PC-3 (cell line): Measurements from ENCODE around the gene SAFB. TPM values are rescaled to one million over a fixed set of nuclear protein-coding genes. Genes with fewer than 3 reads are reported as not detected.
"Not testable (repeated sequence)": the region's sequence is repeated elsewhere in the genome, so short reads cannot be mapped to it uniquely, and the experiment has no call there.

ENCODE experiments used
- ATAC-seq: fragments of 200-7000 bp; cut with Tn5 transposase; 2 replicates; pipeline ENCODE4 v1.9.1; 2020; ENCODE audit warnings: mild to moderate bottlenecking, moderate library complexity
- BruUV-seq: library from RNA; stranded (reverse); fragments of 400-500 nt; replicated peaks from 2 replicates; lab custom pipeline; 2021; lab: Mats Ljungman, UMichigan
- CTCF ChIA-PET: fragments of 300-600 bp; sonication (Branson Sonifier 250); formaldehyde crosslinking; loops from one replicate; lab custom pipeline; 2022; ENCODE audit warnings: antibody characterized with exemption; lab: Charles Lee
- POLR2A ChIA-PET: fragments of 300-600 bp; sonication (Branson Sonifier 250); formaldehyde crosslinking; loops from one replicate; lab custom pipeline; 2022; ENCODE audit warnings: antibody characterized with exemption; ENCODE audit not compliant: unreplicated experiment; lab: Charles Lee
- DNase-seq: peaks from one replicate; pipeline ENCODE4 v3.0.0-alpha.2; 2015
- H2AFZ ChIP-seq: fragments of 300-600 bp; sonication (generic); 2 replicates; pipeline ENCODE4 v1.6.0; 2016; ENCODE audit warnings: antibody characterized with exemption, low read length
- H3F3A ChIP-seq: fragments of 300-600 bp; sonication (generic); one replicate; pipeline ENCODE4 v1.6.0; 2017; ENCODE audit warnings: antibody characterized with exemption, low read length, control low read depth, mild to moderate bottlenecking; ENCODE audit not compliant: unreplicated experiment
- H3K27ac ChIP-seq: fragments of 300-600 bp; sonication (generic); 2 replicates; pipeline ENCODE4 v1.5.1; 2016; ENCODE audit warnings: mild to moderate bottlenecking, low read length
- H3K27me3 ChIP-seq: fragments of 300-600 bp; sonication (generic); 2 replicates; pipeline ENCODE4 v1.6.1; 2016; ENCODE audit warnings: low read length, mixed read lengths
- H3K36me3 ChIP-seq: fragments of 300-600 bp; sonication (generic); 2 replicates; pipeline ENCODE4 v1.6.1; 2016; ENCODE audit warnings: low read depth, mixed run types, low read length, mixed read lengths
- H3K4me1 ChIP-seq: fragments of 300-600 bp; sonication (generic); 2 replicates; pipeline ENCODE4 v1.5.1; 2016; ENCODE audit warnings: low read length; ENCODE audit not compliant: insufficient read depth
- H3K4me2 ChIP-seq: fragments of 300-600 bp; sonication (generic); 2 replicates; pipeline ENCODE4 v1.6.0; 2016; ENCODE audit warnings: low read length
- H3K4me3 ChIP-seq: fragments of 300-600 bp; sonication (generic); 2 replicates; pipeline ENCODE4 v1.5.1; 2016; ENCODE audit warnings: mild to moderate bottlenecking, low read length, mixed read lengths
- H3K79me2 ChIP-seq: fragments of 300-600 bp; sonication (generic); 2 replicates; pipeline ENCODE4 v1.6.1; 2017; ENCODE audit warnings: low read length, mixed read lengths
- H3K9ac ChIP-seq: fragments of 300-600 bp; sonication (generic); 2 replicates; pipeline ENCODE4 v1.6.0; 2016; ENCODE audit warnings: mild to moderate bottlenecking, low read length
- H3K9me2 ChIP-seq: fragments of 300-600 bp; sonication (generic); replicated peaks from 2 replicates; pipeline ENCODE4 v1.6.1; 2016; ENCODE audit warnings: mixed run types, low read length, mixed read lengths
- H3K9me3 ChIP-seq: fragments of 300-600 bp; sonication (generic); 2 replicates; pipeline ENCODE4 v1.6.1; 2016; ENCODE audit warnings: low read length, mixed read lengths
- H4K20me1 ChIP-seq: fragments of 300-600 bp; sonication (generic); 2 replicates; pipeline ENCODE4 v1.6.1; 2016; ENCODE audit warnings: low read length, mixed read lengths
- EZH2 ChIP-seq: fragments of 300-600 bp; sonication (generic); IDR thresholded peaks from one replicate; pipeline ENCODE4 v1.6.1; 2017; ENCODE audit warnings: antibody characterized with exemption, mild to moderate bottlenecking, low read length; ENCODE audit not compliant: unreplicated experiment
- EZH2phosphoT487 ChIP-seq: fragments of 300-600 bp; sonication (generic); IDR thresholded peaks from 2 replicates; pipeline ENCODE4 v1.6.1; 2018; ENCODE audit warnings: mild to moderate bottlenecking, antibody characterized with exemption, low read length, borderline replicate concordance
- intact Hi-C: fragments of 100-400 bp; cut with micrococcal nuclease; formaldehyde crosslinking; loops from 2 replicates; pipeline ENCODE4 v1.9.0; 2023
- total RNA-seq: library from RNA; depleted of rRNA; stranded (reverse); fragments of >200 nt; gene quantifications from 2 replicates; pipeline ENCODE4 v1.2.3, GENCODE V29; 2014
- TF ChIP-seq, protein P1 (sequence below): fragments of 300-600 bp; sonication (generic); conservative IDR thresholded peaks from 2 replicates; pipeline ENCODE4 v1.5.1; 2017; ENCODE audit warnings: antibody characterized with exemption, low read depth, mild to moderate bottlenecking, low read length

The SAFB gene
- total RNA-seq, 1 experiment from 2014 or later, result 94.9 TPM

DNA sequence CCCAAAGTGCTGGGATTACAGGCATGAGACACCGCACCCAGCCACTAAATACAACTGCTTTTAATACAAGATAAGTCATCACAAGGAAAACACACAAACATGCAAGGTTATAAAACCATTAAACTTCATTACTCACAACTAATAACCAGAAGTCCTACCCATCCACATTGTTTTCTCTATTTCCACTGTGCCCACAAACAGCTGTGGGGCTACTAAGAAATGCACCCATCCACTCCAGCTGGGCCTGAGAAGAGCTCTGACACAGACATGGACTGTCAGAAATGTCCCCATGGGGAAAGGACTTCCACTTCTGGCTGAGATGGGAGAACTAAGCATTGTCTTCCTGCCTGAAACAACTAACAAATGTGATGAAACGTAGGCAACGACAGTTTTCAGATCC lies 17.5 kb upstream of the SAFB start:
- Histone ChIP-seq H3K36me3 (peaks cover 80% of the 10 kb centered on the region), H3F3A (no peaks in the 10 kb centered on the region), H3K4me1 (peaks cover 27% of the 10 kb centered on the region), H3K4me2 (no peak overlapping the region), H4K20me1 (peaks cover 29% of the 10 kb centered on the region), H2AFZ (no peak overlapping the region), H3K9ac (no peak overlapping the region), H3K27me3 (no peaks in the 10 kb centered on the region), H3K4me3 (no peak overlapping the region), H3K9me2 (no peaks in the 10 kb centered on the region), H3K27ac (peak overlapping the region; percentile 85), H3K79me2 (peaks cover 70% of the 10 kb centered on the region), H3K9me3 (no peaks in the 10 kb centered on the region)
- peak; percentile 37 for ATAC-seq
- DNase-seq, result no peak
- no TSS peak for BruUV-seq
- intact Hi-C loops, result no loop called here
- ChIA-PET CTCF (no interaction called here), POLR2A (interaction anchor here (0.7 kb wide), 1 partner anchor 9 kb away, joined by 4 read pairs; no protein-coding TSS in a partner anchor)
- TF ChIP-seq EZH2 (no peak), EZH2phosphoT487 (no peak)
- TF ChIP-seq, protein P1, sequence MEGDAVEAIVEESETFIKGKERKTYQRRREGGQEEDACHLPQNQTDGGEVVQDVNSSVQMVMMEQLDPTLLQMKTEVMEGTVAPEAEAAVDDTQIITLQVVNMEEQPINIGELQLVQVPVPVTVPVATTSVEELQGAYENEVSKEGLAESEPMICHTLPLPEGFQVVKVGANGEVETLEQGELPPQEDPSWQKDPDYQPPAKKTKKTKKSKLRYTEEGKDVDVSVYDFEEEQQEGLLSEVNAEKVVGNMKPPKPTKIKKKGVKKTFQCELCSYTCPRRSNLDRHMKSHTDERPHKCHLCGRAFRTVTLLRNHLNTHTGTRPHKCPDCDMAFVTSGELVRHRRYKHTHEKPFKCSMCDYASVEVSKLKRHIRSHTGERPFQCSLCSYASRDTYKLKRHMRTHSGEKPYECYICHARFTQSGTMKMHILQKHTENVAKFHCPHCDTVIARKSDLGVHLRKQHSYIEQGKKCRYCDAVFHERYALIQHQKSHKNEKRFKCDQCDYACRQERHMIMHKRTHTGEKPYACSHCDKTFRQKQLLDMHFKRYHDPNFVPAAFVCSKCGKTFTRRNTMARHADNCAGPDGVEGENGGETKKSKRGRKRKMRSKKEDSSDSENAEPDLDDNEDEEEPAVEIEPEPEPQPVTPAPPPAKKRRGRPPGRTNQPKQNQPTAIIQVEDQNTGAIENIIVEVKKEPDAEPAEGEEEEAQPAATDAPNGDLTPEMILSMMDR, result no peak

DNA sequence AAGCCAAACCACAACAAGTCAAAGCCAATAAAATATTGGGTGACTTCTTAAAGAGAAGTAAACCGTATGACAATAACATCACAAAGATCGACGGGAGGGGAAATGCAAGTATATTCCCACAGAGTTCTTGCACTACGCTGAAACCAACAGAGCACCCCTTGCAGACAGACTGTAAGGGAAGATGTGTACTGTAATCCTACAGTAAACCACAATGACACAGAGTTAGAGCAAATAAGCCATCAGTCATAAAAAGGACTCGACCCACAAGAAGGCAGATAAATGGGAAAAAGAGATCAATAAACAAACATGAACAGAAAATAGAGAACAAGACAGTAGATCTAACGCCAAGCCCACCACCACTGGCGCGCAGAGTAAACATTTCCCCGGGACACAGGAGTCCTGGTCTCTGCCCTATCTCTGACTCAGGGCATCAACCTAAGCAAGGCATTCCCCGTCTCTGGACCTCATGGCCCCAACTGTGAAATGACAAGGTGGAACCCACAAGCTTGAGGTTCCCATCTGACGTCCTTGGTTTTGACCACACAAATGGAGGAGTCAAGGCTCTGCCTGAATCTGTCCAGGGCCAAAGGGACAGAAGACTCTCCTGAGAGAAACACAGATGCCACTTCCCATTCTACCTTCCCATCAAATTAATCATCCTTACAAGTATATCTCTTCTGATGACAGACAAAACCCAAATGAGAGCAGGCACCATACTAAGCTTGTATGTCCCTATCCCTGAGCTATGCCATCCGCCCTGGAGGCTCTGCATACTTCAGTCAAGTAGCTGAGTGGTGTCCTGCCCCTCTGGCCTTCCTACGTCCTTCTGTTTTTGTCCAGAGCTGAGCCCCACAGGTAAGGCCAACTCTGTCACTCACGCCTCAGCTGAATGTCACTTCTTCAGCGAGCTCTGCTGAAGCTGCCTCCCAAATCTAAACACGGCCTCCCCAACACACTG lies 15.3 kb upstream of the SAFB start:
- H2AFZ ChIP-seq, result no peak overlapping the region
- H3K4me3 ChIP-seq, result no peak overlapping the region
- H3K27me3 ChIP-seq, result no peaks in the 10 kb centered on the region
- DNase-seq, result peak; percentile 56
- H4K20me1 ChIP-seq, result peaks cover 24% of the 10 kb centered on the region
- H3K27ac ChIP-seq, result peak overlapping the region; percentile 85
- peaks cover 27% of the 10 kb centered on the region for H3K4me1 ChIP-seq
- H3K9me2 ChIP-seq, result no peaks in the 10 kb centered on the region
- ChIA-PET CTCF (no interaction called here), POLR2A (no interaction called here)
- TF ChIP-seq, protein P1, result no peak
- TF ChIP-seq EZH2phosphoT487, result no peak
- no peak for TF ChIP-seq EZH2
- no peaks in the 10 kb centered on the region for H3K9me3 ChIP-seq
- H3K9ac ChIP-seq, result peak overlapping the region; percentile 59
- intact Hi-C loops, result loop anchor here (1.0 kb wide), 1 partner anchor 15 kb away; the partner anchor contains the start of gene SAFB2
- H3K36me3 ChIP-seq, result peaks cover 79% of the 10 kb centered on the region
- H3K79me2 ChIP-seq, result peaks cover 77% of the 10 kb centered on the region
- no TSS peak for BruUV-seq
- ATAC-seq, result peak; percentile 76
- peak overlapping the region; percentile 43 for H3K4me2 ChIP-seq
- no peaks in the 10 kb centered on the region for H3F3A ChIP-seq

DNA sequence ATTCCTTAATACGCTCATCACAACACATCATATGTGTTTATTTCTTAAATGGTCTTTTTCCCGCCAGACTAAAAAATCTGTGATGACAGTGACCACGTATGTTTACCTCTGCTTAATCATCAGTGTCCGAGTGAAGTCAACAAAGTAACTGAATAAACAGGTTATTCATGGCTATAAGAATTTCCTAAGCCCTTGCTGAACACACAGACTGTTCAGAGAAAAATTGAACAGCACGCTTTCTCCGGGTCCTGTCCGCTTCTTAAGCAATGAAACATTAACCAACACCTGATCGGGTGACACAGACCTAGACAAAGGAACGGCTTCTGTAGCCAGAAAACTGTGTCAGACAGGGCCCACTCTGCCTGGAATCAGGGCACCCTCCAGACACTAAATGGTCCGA lies 14.6 kb upstream of the SAFB start:
- Histone ChIP-seq H3K4me3 (no peak overlapping the region), H3K4me2 (peak overlapping the region; percentile 43), H3K79me2 (peaks cover 80% of the 10 kb centered on the region), H3K9me3 (no peaks in the 10 kb centered on the region), H2AFZ (no peak overlapping the region), H3K27ac (peak overlapping the region; percentile 85), H3K4me1 (peaks cover 27% of the 10 kb centered on the region), H3K9ac (peak overlapping the region; percentile 59), H3F3A (no peaks in the 10 kb centered on the region), H3K36me3 (peaks cover 79% of the 10 kb centered on the region), H3K9me2 (no peaks in the 10 kb centered on the region), H3K27me3 (no peaks in the 10 kb centered on the region), H4K20me1 (peaks cover 24% of the 10 kb centered on the region)
- POLR2A ChIA-PET, result no interaction called here
- CTCF ChIA-PET, result no interaction called here
- intact Hi-C loops, result loop anchor here (1.0 kb wide), 1 partner anchor 14 kb away; the partner anchor contains the start of gene SAFB2
- BruUV-seq, result no TSS peak
- DNase-seq, result peak; percentile 84
- ATAC-seq, result peak; percentile 79
- TF ChIP-seq EZH2phosphoT487, result no peak
- no peak for TF ChIP-seq EZH2
- TF ChIP-seq, protein P1, result no peak

DNA sequence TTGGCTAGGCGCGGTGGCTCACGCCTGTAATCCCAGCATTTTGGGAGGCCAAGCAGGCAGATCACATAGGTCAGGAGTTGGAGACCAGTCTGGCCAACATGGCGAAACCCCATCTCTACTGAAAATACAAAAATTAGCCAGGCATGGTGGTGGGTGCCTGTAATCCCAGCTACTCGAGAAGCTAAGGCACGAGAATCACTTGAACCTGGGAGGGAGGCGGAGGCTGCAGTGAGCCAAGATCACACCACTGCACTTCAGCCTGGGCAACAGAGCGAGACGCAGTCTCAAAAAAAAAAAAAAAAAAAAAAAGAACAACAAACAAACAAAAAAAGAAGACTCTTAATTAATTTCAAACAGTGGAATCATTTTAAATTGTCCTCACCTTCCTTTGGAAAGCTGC lies 14.1 kb upstream of the SAFB start:
- Histone ChIP-seq H3K36me3 (peaks cover 79% of the 10 kb centered on the region), H4K20me1 (peaks cover 24% of the 10 kb centered on the region), H3K4me2 (peak overlapping the region; percentile 33), H3K9ac (peak overlapping the region; percentile 34), H3K79me2 (peaks cover 75% of the 10 kb centered on the region), H3K4me1 (peaks cover 27% of the 10 kb centered on the region), H3K27ac (peak overlapping the region; percentile 85)
- CTCF ChIA-PET, H3K27me3 ChIP-seq, DNase-seq, H3K9me2 ChIP-seq, H3F3A ChIP-seq, ATAC-seq, BruUV-seq, H3K9me3 ChIP-seq, POLR2A ChIA-PET, H2AFZ ChIP-seq, H3K4me3 ChIP-seq: not testable (repeated sequence)
- intact Hi-C loops, result loop anchor here (1.0 kb wide), 1 partner anchor 14 kb away; the partner anchor contains the start of gene SAFB2
